Fibroblast of lung (primary cell): ENCODE measurements around the gene USP31. TPM values are rescaled to one million over a fixed set of nuclear protein-coding genes. Genes with fewer than 3 reads are reported as not detected.

Source experiments
- DNase-seq, 2 donors: peaks; one replicate each; pipeline versions ENCODE4 v3.0.0 to v3.0.0-alpha.2; 2010; ENCODE audit warnings: low read depth in 2 of 2
- H2AFZ ChIP-seq: 2 replicates; pipeline ENCODE4 v1.5.1; 2012; ENCODE audit warnings: low read length, control low read depth, inconsistent platforms
- H3K27ac ChIP-seq: 2 replicates; pipeline ENCODE4 v1.5.1; 2011; ENCODE audit warnings: low read length, control low read depth; ENCODE audit not compliant: insufficient read depth
- H3K27me3 ChIP-seq: 2 replicates; pipeline ENCODE4 v1.5.1; 2011; ENCODE audit warnings: mild to moderate bottlenecking, low read length; ENCODE audit not compliant: control insufficient read depth, insufficient read depth
- H3K36me3 ChIP-seq: 2 replicates; pipeline ENCODE4 v1.5.1; 2011; ENCODE audit warnings: low read length; ENCODE audit not compliant: control insufficient read depth, insufficient read depth
- H3K4me1 ChIP-seq: 2 replicates; pipeline ENCODE4 v1.5.1; 2011; ENCODE audit warnings: low read length; ENCODE audit not compliant: control insufficient read depth, insufficient read depth; ENCODE audit errors: extremely low read depth
- H3K4me2 ChIP-seq: 2 replicates; pipeline ENCODE4 v1.5.1; 2011; ENCODE audit warnings: low read length, control low read depth; ENCODE audit not compliant: insufficient read depth; ENCODE audit errors: extremely low read depth
- H3K4me3 ChIP-seq, 4 experiments: fragments of 200-600 bp in 1 of 4; sonication (generic) in 1 of 4; replicated peaks in 1 of 4; 2 replicates each; pipeline ENCODE4 v1.5.1; 2011 to 2016; ENCODE audit warnings: low read length in 4 of 4, low read depth in 3 of 4, mild to moderate bottlenecking in 3 of 4, control low read depth in 2 of 4, inconsistent platforms in 1 of 4, mixed read lengths in 1 of 4; ENCODE audit not compliant: insufficient read depth in 1 of 4; ENCODE audit errors: control extremely low read depth in 1 of 4
- H3K79me2 ChIP-seq: 2 replicates; pipeline ENCODE4 v1.5.1; 2012; ENCODE audit warnings: mild to moderate bottlenecking, low read length, inconsistent platforms; ENCODE audit not compliant: control insufficient read depth, insufficient read depth
- H3K9ac ChIP-seq: 2 replicates; pipeline ENCODE4 v1.5.1; 2011; ENCODE audit warnings: mild to moderate bottlenecking, low read length, control low read depth; ENCODE audit not compliant: insufficient read depth
- H3K9me3 ChIP-seq: 2 replicates; pipeline ENCODE4 v1.5.1; 2012; ENCODE audit warnings: low read depth, low read length; ENCODE audit not compliant: control insufficient read depth, insufficient read depth
- H4K20me1 ChIP-seq: 2 replicates; pipeline ENCODE4 v1.5.1; 2011; ENCODE audit warnings: low read length; ENCODE audit not compliant: control insufficient read depth, insufficient read depth; ENCODE audit errors: extremely low read depth
- CTCF ChIP-seq, 2 donors: IDR thresholded peaks in 1 of 2; conservative IDR thresholded peaks in 1 of 2; 1 replicate in 1 of 2; 2 replicates in 1 of 2; pipeline ENCODE4 v1.5.1; 2011 to 2012; ENCODE audit warnings: low read length in 2 of 2, control low read depth in 1 of 2, inconsistent platforms in 1 of 2, low read depth in 1 of 2, mild to moderate bottlenecking in 1 of 2
- EZH2 ChIP-seq: IDR thresholded peaks from 2 replicates; pipeline ENCODE4 v1.5.1; 2012; ENCODE audit warnings: low read length, control low read depth, mild to moderate bottlenecking; ENCODE audit errors: missing control alignments
- polyA plus RNA-seq, 2 donors: library from polyadenylated mRNA; depleted of rRNA in 1 of 2; stranded (reverse) in 1 of 2; unstranded in 1 of 2; fragments of >200 nt; gene quantifications; 2 replicates each; pipeline ENCODE4 v1.2.1, GENCODE V29; 2011 to 2012; ENCODE audit warnings: missing spikeins in 1 of 2
- total RNA-seq: library from RNA; depleted of rRNA; stranded (reverse); fragments of >200 nt; gene quantifications from 2 replicates; pipeline ENCODE4 v1.2.1, GENCODE V29; 2014

Gene USP31
- total and polyA plus RNA-seq, 2 donors (not counting 1 experiment from before 2014, with no cell fraction given): 4.8 to 5.8 TPM

- no peaks in the 10 kb centered on the region for H3K9me3 ChIP-seq
- H3K4me1 ChIP-seq: no peaks in the 10 kb centered on the region
- H3K27ac ChIP-seq: no peak overlapping the region
- DNase-seq: no peak
- H4K20me1 ChIP-seq: no peaks in the 10 kb centered on the region
- H3K9ac ChIP-seq: no peak overlapping the region
- no peaks in the 10 kb centered on the region for H3K79me2 ChIP-seq
- H3K27me3 ChIP-seq: no peaks in the 10 kb centered on the region
- TF ChIP-seq CTCF (conservative IDR thresholded peaks at IDR 0.05 in 1 of 2, IDR thresholded peaks at IDR 0.05 in 1 of 2; ENCODE audit: low read depth in 1 of 2, low read length in 2 of 2) (no peak), EZH2 (no peak)
- no peaks in the 10 kb centered on the region for H3K36me3 ChIP-seq
- H2AFZ ChIP-seq: no peak overlapping the region
- H3K4me3 ChIP-seq: no peak overlapping the region
- no peak overlapping the region for H3K4me2 ChIP-seq
Observed at GRCh38 chr16:23172994-23173393, 23.7 kb upstream of the USP31 start.

- Histone ChIP-seq H4K20me1 (no peaks in the 10 kb centered on the region), H3K4me3 (no peak overlapping the region), H3K27ac (no peak overlapping the region), H3K4me2 (no peak overlapping the region), H3K4me1 (no peaks in the 10 kb centered on the region), H3K27me3 (no peaks in the 10 kb centered on the region), H3K9me3 (no peaks in the 10 kb centered on the region), H2AFZ (no peak overlapping the region), H3K36me3 (no peaks in the 10 kb centered on the region), H3K9ac (no peak overlapping the region), H3K79me2 (no peaks in the 10 kb centered on the region)
- DNase-seq: no peak
- TF ChIP-seq EZH2: no peak
- no peak for TF ChIP-seq CTCF (conservative IDR thresholded peaks at IDR 0.05 in 1 of 2, IDR thresholded peaks at IDR 0.05 in 1 of 2; ENCODE audit: low read depth in 1 of 2, low read length in 2 of 2)
Observed at GRCh38 chr16:23172583-23172982, 23.3 kb upstream of the USP31 start.

- Histone ChIP-seq H3K79me2 (no peaks in the 10 kb centered on the region), H2AFZ (no peak overlapping the region), H3K27me3 (no peaks in the 10 kb centered on the region), H4K20me1 (no peaks in the 10 kb centered on the region), H3K9ac (no peak overlapping the region), H3K4me1 (no peaks in the 10 kb centered on the region), H3K4me3 (no peak overlapping the region), H3K27ac (no peak overlapping the region), H3K4me2 (no peak overlapping the region), H3K9me3 (no peaks in the 10 kb centered on the region), H3K36me3 (no peaks in the 10 kb centered on the region)
- no peak for TF ChIP-seq CTCF (conservative IDR thresholded peaks at IDR 0.05 in 1 of 2, IDR thresholded peaks at IDR 0.05 in 1 of 2; ENCODE audit: low read depth in 1 of 2, low read length in 2 of 2)
- no peak for TF ChIP-seq EZH2
- DNase-seq: no peak
Observed at GRCh38 chr16:23164736-23165135, 15.5 kb upstream of the USP31 start.
